Measurements from ENCODE around the gene FBXL3.

FBXL3 gene, protein sequence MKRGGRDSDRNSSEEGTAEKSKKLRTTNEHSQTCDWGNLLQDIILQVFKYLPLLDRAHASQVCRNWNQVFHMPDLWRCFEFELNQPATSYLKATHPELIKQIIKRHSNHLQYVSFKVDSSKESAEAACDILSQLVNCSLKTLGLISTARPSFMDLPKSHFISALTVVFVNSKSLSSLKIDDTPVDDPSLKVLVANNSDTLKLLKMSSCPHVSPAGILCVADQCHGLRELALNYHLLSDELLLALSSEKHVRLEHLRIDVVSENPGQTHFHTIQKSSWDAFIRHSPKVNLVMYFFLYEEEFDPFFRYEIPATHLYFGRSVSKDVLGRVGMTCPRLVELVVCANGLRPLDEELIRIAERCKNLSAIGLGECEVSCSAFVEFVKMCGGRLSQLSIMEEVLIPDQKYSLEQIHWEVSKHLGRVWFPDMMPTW

DNA sequence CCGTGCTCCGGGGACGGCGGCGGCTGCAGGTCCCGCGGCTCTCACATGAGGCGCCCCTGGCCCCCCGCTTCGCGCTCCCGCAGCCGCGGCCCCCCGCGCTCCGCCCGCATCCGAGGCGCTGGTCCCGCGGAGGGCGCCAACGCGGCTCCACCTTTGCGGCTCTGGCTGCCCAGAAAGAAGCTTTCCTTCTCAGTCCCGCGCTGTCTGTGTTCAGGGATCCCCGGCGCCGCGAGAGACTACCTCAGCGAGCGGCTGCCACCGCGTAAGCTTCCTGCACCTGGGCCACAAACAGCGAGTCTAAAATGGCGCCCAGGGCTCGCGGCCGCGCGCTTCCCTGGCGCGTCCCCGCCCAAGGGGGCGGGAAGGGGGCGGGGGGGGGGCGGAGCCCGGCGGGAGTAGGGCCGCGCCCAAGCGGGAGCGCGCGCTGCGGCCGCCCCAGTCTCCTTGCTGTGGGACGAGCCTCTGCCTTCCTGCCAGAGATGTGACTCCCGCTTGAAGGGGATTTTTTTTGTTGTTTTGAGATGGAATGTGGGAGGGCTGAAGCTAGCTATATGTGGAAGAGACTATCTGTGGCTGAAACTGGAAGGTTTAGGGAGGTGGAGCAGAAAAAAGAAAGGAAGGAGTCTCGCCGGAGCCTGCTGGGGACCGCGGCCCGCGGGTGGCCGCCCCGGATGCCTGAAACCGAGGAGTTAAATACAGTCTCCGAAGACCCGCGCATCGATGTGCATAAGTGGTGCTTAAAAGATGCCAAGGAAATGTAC is at the start of gene FBXL3:
Gene FBXL3, minus strand, starts transcription at position 299 of the 761 bp plus-strand sequence. CDS start 5,299 bp downstream, outside the sequence.
- no peak for TF ChIP-seq CTCF (IDR thresholded peaks at IDR 0.05; ENCODE audit: low read length, missing control alignments)
- H3K4me3 ChIP-seq (replicated peaks; ENCODE audit: low read depth, low read length), result peak within 1 kb of the TSS; percentile 66

GRCh38 chr13:77067519-77067918 is 40.6 kb upstream of the FBXL3 start:
- no peak for TF ChIP-seq CTCF (IDR thresholded peaks at IDR 0.05; ENCODE audit: low read length, missing control alignments)
- DNase-seq (ENCODE audit: low read depth), result no peak
- no peak overlapping the region for H3K4me3 ChIP-seq (replicated peaks; ENCODE audit: low read depth, low read length)

More for the DNA sequence above, at the start of gene FBXL3:
- DNase-seq (ENCODE audit: low read depth), result peak; percentile 94

- no peak for DNase-seq (ENCODE audit: low read depth)
- no peak for TF ChIP-seq CTCF (IDR thresholded peaks at IDR 0.05; ENCODE audit: low read length, missing control alignments)
Measured at GRCh38 chr13:77065461-77066147, 38.6 kb upstream of the FBXL3 start.

GRCh38 chr13:77062097-77062496 is 35.1 kb upstream of the FBXL3 start:
- peak; percentile 5 for DNase-seq (ENCODE audit: low read depth)
- no peak for TF ChIP-seq CTCF (IDR thresholded peaks at IDR 0.05; ENCODE audit: low read length, missing control alignments)
- H3K4me3 ChIP-seq (replicated peaks; ENCODE audit: low read depth, low read length), result no peak overlapping the region

More at GRCh38 chr13:77065461-77066147, 38.6 kb upstream of the FBXL3 start:
- no peak overlapping the region for H3K4me3 ChIP-seq (replicated peaks; ENCODE audit: low read depth, low read length)

DNA sequence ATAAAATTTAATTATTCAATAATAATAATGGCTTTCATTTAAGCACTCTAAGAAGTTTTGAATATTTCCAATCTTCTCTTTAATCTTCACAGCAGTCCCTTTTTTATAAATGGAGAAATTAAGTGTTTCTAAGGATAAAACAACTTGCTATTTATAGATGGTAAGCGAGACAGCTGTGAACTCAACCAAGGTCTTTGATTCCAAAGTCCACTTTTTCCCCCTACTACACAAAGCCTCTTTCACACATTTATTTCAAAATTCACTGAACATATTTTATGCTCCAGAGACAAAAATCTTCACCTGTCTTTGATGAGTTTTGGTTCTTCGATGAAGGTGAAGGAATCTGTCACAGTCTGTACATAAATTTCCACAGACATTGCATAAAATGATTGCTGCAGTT is 34.4 kb upstream of the FBXL3 start:
- no peak overlapping the region for H3K4me3 ChIP-seq (replicated peaks; ENCODE audit: low read depth, low read length)
- DNase-seq (ENCODE audit: low read depth), result no peak
- no peak for TF ChIP-seq CTCF (IDR thresholded peaks at IDR 0.05; ENCODE audit: low read length, missing control alignments)

GRCh38 chr13:77056886-77057285 is 29.9 kb upstream of the FBXL3 start:
- no peak for DNase-seq (ENCODE audit: low read depth)
- no peak for TF ChIP-seq CTCF (IDR thresholded peaks at IDR 0.05; ENCODE audit: low read length, missing control alignments)
- H3K4me3 ChIP-seq (replicated peaks; ENCODE audit: low read depth, low read length), result no peak overlapping the region
